Esophagus (tissue), 2 donors: ENCODE results near the gene CAMKK1. TPM values are rescaled to one million over a fixed set of nuclear protein-coding genes. Genes with fewer than 3 reads are reported as not detected.

ENCODE experiments used
- H3K27ac ChIP-seq, 2 donors: one replicate each; pipeline ENCODE4 v1.5.1; 2013; ENCODE audit warnings: low read depth in 2 of 2, mild to moderate bottlenecking in 2 of 2, inconsistent platforms in 1 of 2, low read length in 1 of 2, moderate library complexity in 1 of 2
- H3K27me3 ChIP-seq, 2 donors: one replicate each; pipeline ENCODE4 v1.6.1; 2013; ENCODE audit warnings: low read length in 2 of 2, control low read depth in 1 of 2, mild to moderate bottlenecking in 1 of 2; ENCODE audit not compliant: insufficient read depth in 2 of 2, control insufficient read depth in 1 of 2
- H3K36me3 ChIP-seq, 2 donors: one replicate each; pipeline ENCODE4 v1.6.1; 2013; ENCODE audit warnings: low read length in 1 of 2; ENCODE audit not compliant: control insufficient read depth in 2 of 2, insufficient read depth in 2 of 2
- H3K4me1 ChIP-seq, 2 donors: one replicate each; pipeline ENCODE4 v1.6.1; 2013; ENCODE audit warnings: low read length in 1 of 2; ENCODE audit not compliant: control insufficient read depth in 2 of 2, insufficient read depth in 2 of 2
- H3K4me3 ChIP-seq, 2 donors: one replicate each; pipeline ENCODE4 v1.5.1; 2013; ENCODE audit warnings: low read length in 2 of 2, mild to moderate bottlenecking in 2 of 2, low read depth in 1 of 2, moderate library complexity in 1 of 2
- H3K9me3 ChIP-seq, 2 donors: one replicate each; pipeline ENCODE4 v1.6.1; 2013; ENCODE audit warnings: mild to moderate bottlenecking in 2 of 2, low read depth in 1 of 2, low read length in 1 of 2, moderate library complexity in 1 of 2; ENCODE audit not compliant: control insufficient read depth in 2 of 2, insufficient read depth in 1 of 2
- WGBS, 2 donors: extraction: QIAGEN DNeasy Blood & Tissue Kit; methylation state at CpG; one replicate each; pipeline ENCODE4 v1.1.7; 2013; 5-methylcytosine and 5-hydroxymethylcytosine counted together
- polyA plus RNA-seq, 2 donors: library from polyadenylated mRNA; stranded (reverse); fragments of 200-250 nt; gene quantifications; one replicate each; pipeline ENCODE4 v1.2.3, GENCODE V29; 2013
- donor health status: healthy with polysubstance abuse.
- donor health status: Bipolar disorder and iron deficiency.

The CAMKK1 gene
- polyA plus RNA-seq, 2 donors, result 4.9 to 5.3 TPM

GRCh38 chr17:3891626-3892094, 1.2 kb downstream of the CAMKK1 start:
- H3K4me3 ChIP-seq, result peak overlapping the region; percentile 51 to 55
- WGBS, 2 donors, result 47 to 48% methylated on average over 12 of the region's 12 CpGs
- H3K27me3 ChIP-seq, result no peaks in the 10 kb centered on the region

DNA sequence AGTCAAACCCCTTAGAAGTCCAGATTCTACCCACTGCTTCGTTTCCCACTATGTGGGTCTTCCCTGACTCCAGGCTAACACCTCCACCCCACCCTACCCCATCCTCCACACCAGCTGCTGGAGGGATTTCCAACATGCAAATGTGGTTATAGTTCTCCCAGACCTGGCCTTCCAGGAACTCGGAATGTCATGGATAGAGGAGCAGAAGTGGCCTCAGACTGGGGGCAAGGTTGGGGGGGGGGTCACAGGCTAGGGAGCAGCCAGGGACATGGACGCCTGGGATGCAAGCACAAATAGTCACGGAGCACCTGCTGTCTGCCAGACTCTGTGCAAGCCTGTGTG, 2.0 kb downstream of the CAMKK1 start:
- 56 to 57% methylated on average over 4 of the region's 4 CpGs for WGBS, 2 donors
- H3K4me1 ChIP-seq, result peaks cover 6 to 59% of the 10 kb centered on the region in 2 donors
- no peaks in the 10 kb centered on the region for H3K9me3 ChIP-seq
- H3K36me3 ChIP-seq, result no peaks in the 10 kb centered on the region
- H3K27ac ChIP-seq, result peak overlapping the region; percentile 90
- H3K4me3 ChIP-seq, result no peak overlapping the region
- no peaks in the 10 kb centered on the region for H3K27me3 ChIP-seq

More at GRCh38 chr17:3891626-3892094, 1.2 kb downstream of the CAMKK1 start:
- H3K36me3 ChIP-seq, result no peaks in the 10 kb centered on the region
- H3K9me3 ChIP-seq, result no peaks in the 10 kb centered on the region
- peak overlapping the region in 1 of 2 donors; percentile 62 for H3K27ac ChIP-seq
- peaks cover 6 to 61% of the 10 kb centered on the region in 2 donors for H3K4me1 ChIP-seq

DNA sequence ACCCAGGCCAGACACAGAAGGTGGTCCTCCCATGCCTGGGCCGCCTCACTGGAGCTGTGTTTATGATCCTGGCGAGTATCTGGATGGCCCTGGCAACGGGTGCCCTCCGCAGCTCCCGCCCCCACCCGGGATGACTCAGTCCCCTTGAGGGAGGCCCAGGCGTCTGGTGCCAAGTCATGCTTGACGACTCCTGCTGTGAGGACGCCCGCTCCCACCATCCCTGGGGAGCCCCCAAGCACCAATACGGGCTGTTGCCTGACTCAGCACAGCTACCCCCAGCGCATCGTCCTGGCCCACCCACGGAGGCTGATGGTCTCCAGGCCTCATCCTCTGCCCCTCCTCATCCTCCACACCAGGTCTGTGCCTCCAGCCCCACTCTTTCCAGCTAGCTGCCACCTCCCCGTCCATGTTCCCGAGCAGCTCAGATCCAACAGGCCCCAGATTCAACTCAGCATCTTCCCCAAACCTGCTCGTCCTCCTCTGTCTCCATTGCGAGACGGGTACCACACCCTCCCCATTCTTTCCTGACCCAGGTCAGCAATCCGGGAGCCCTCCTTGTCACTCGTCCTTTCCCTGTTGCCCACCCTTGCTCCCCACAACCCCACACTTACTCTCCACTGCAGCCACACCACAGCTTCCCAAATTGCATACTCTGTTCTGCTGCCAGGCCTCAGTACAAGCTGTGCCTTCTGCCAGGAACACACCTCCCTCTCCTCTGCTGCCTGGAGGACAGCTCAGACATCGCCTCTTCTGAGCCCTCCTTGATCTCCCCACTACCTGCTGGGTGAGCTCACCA, 2.6 kb downstream of the CAMKK1 start:
- Histone ChIP-seq H3K27ac (peak overlapping the region; percentile 90), H3K27me3 (no peaks in the 10 kb centered on the region), H3K4me3 (no peak overlapping the region), H3K9me3 (no peaks in the 10 kb centered on the region), H3K36me3 (peaks cover 0 to under 1% of the 10 kb centered on the region in 2 donors), H3K4me1 (peaks cover 6 to 58% of the 10 kb centered on the region in 2 donors)
- 30 to 47% methylated on average over 22 of the region's 22 CpGs for WGBS, 2 donors

DNA sequence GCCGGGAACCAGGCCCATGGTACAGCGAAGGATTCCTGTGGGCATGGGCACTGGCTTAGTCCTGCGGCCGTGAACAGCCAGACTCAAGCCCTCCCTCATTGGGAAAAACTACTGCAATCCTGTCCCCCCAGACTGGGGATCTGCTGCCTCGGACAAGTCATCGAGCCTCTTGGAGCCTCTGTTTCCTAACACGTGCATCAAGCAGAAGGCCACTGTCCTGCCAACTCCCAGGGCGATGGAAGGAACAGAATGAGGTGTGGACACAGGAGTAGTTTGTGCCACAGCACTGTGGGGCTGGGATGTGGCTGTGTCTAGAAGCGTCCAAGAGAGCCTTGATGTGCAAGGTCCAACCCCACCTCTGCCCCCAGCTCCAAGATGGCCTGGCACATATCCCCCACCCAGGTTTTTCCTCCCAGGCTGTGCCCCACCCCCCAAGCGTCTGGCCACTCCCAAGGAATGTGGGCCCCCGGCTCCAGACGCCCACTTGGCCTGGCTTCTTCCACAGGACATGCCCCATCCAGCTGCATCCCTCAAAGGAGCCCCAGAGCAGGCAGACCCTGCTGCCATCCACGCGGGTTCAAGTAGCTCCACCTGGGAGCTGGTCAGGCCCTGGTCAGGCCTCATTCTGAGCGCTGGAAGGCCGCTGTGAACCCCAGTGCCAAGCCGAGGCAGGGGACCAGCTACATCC, 3.4 kb downstream of the CAMKK1 start:
- Histone ChIP-seq H3K4me1 (peaks cover 6 to 54% of the 10 kb centered on the region in 2 donors), H3K36me3 (peaks cover 0 to 4% of the 10 kb centered on the region in 2 donors), H3K9me3 (no peaks in the 10 kb centered on the region), H3K27ac (peak overlapping the region; percentile 90), H3K27me3 (no peaks in the 10 kb centered on the region), H3K4me3 (no peak overlapping the region)
- WGBS, 2 donors, result 72 to 77% methylated on average over 17 of the region's 17 CpGs

DNA sequence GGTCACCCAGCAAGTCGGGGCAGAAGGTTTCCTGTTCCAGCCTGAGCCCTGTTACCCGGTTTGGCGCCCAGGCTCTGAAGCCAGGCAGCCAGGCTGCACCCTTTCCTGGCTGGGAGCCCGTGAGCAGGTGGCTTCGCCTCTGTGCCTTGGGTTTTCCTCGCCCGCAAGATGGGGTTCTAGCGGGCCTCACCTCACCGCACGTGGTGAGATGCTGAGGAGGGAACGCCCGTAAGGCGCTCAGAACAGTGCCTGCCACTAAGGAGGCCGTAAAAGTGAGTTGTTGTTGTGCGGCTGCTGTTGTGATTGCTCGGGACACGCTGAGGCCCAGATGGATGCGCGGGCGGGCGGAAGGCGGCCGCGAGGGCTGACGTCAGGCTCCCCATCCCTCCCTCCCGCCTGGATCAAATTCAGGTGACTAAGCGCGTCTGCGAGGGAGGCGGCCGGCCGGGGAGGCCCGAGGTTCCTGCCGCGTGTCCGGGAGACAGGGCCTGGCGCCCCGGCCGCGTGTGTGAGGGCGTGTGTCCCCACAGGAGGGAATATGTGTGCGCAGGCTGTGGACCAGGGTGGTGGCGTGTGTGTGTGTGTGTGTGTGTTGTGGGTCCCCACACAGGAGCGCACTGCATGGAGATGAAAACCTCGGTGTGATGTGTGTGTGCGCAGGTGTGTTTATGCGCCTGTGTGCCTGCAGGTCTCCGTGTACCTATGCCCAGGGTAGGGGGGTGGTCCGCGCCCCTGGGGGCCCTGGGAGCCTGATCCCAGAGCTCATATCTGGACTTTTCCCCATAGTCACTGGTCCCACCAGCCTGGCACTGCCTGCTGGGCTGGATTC, 4.3 kb downstream of the CAMKK1 start:
- Histone ChIP-seq H3K27ac (peak overlapping the region; percentile 90), H3K27me3 (no peaks in the 10 kb centered on the region), H3K9me3 (no peaks in the 10 kb centered on the region), H3K36me3 (peaks cover 0 to 13% of the 10 kb centered on the region in 2 donors), H3K4me3 (no peak overlapping the region), H3K4me1 (peaks cover 3 to 45% of the 10 kb centered on the region in 2 donors)
- 34 to 54% methylated on average over 48 to 50 of the region's 50 CpGs for WGBS, 2 donors

DNA sequence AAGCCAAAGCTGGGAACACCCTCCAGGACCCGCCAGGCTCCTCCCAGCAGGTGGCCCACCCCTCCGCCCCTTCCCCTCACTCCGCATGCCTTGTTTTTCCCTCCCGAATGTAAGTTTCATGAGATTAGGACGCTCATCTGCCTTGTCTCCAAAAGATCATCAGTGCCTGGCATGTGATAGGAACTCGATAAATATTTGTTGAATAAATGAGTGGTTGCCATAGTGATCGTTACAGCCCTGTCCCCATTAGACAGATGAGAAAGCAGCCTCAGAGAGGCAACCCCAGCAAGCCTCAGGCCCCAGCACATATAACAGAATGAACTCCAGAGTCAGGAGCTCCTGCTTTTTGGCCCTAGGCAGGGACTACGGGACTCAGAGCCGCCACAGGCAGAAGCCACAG, 5.0 kb downstream of the CAMKK1 start:
- 29 to 46% methylated on average over 9 of the region's 9 CpGs for WGBS, 2 donors
- no peak overlapping the region for H3K4me3 ChIP-seq
- no peaks in the 10 kb centered on the region for H3K9me3 ChIP-seq
- no peaks in the 10 kb centered on the region for H3K27me3 ChIP-seq
- peaks cover 2 to 42% of the 10 kb centered on the region in 2 donors for H3K4me1 ChIP-seq
- H3K27ac ChIP-seq, result peak overlapping the region; percentile 90
- peaks cover 0 to 21% of the 10 kb centered on the region in 2 donors for H3K36me3 ChIP-seq

DNA sequence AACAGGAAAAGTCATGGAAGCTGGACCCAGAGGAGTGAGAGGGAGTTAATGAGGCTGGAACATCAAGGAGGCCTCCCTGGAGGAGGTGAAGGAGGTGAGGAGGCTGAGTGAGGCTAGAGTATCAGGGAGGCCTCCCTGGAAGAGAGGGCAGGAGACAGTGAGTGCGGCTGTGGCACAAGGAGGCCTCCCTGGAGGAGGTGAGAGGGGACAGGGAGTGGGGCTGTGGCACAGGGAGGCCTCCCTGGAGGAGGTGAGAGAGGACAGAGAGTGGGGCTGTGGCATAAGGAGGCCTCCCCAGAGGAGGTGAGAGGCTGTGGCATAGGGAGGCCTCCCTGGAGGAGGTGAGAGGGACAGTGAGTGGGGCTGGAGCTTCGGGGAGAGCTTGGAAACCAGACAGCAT, 5.5 kb downstream of the CAMKK1 start:
- H3K9me3 ChIP-seq, result no peaks in the 10 kb centered on the region
- H3K4me1 ChIP-seq, result peaks cover 2 to 42% of the 10 kb centered on the region in 2 donors
- no peaks in the 10 kb centered on the region for H3K27me3 ChIP-seq
- H3K36me3 ChIP-seq, result peaks cover 0 to 23% of the 10 kb centered on the region in 2 donors
- WGBS, 2 donors, result 57 to 70% methylated on average over 2 of the region's 2 CpGs
- H3K27ac ChIP-seq, result peak overlapping the region; percentile 90
- no peak overlapping the region for H3K4me3 ChIP-seq

DNA sequence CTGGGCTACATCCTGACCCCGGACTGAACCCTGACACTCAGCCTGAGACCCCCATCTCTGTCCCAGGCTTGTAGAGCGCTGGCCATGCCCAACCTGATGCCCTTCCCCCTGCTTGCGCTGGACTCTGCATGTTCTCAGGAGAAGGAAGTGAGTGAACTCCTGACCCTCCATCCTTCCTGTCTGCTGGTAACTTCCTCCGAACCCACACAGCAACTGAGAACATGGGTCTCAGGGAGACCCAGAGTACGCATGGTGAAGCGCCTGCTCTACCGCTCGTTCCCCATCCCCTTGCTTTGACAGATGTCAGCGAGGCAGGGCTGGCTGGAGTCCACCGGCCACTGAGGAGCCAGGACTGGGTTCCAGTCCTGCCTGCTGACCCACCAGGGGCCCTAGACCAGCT, 6.1 kb downstream of the CAMKK1 start:
- Histone ChIP-seq H3K27ac (peak overlapping the region; percentile 90), H3K4me3 (no peak overlapping the region), H3K27me3 (no peaks in the 10 kb centered on the region), H3K9me3 (no peaks in the 10 kb centered on the region), H3K4me1 (peaks cover 2 to 38% of the 10 kb centered on the region in 2 donors), H3K36me3 (peaks cover 0 to 23% of the 10 kb centered on the region in 2 donors)
- WGBS, 2 donors, result 68 to 73% methylated on average over 10 of the region's 10 CpGs

DNA sequence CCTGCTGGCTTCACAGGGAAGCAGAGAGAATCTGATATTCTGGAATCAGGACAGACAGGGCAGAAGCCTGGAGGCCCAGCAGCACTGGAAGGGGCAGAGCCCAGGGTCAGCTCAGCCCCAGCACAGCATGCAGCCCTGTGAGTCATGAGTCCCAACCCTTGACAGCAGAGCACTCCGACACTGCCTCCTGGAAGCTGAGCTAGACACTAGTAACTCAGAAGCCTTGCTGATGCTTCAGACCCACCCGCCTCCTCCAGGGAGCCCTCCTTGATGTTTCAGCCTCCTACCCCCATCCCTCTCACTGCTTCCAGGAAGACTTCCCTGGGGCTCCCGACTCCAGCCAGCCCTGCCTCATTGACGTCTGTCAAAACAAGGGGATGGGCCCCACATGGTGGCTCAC, 6.9 kb downstream of the CAMKK1 start:
- H3K4me3 ChIP-seq, result no peak overlapping the region
- 83 to 85% methylated on average over 3 to 4 of the region's 4 CpGs for WGBS, 2 donors
- peaks cover 2 to 35% of the 10 kb centered on the region in 2 donors for H3K4me1 ChIP-seq
- no peaks in the 10 kb centered on the region for H3K9me3 ChIP-seq
- no peak overlapping the region for H3K27ac ChIP-seq
- no peaks in the 10 kb centered on the region for H3K27me3 ChIP-seq
- H3K36me3 ChIP-seq, result peaks cover 0 to 23% of the 10 kb centered on the region in 2 donors
